SH-SY5Y (cell line): ENCODE data around the gene DNMT3A.

Experiments
- GATA2 ChIP-seq: IDR thresholded peaks from 2 replicates; pipeline ENCODE4 v1.6.1; 2011; ENCODE audit warnings: mild to moderate bottlenecking, low read depth, low read length
- GATA3 ChIP-seq: IDR thresholded peaks from 2 replicates; pipeline ENCODE4 v1.6.1; 2011; ENCODE audit warnings: low read depth, mild to moderate bottlenecking, low read length, moderate library complexity

Gene DNMT3A

DNA sequence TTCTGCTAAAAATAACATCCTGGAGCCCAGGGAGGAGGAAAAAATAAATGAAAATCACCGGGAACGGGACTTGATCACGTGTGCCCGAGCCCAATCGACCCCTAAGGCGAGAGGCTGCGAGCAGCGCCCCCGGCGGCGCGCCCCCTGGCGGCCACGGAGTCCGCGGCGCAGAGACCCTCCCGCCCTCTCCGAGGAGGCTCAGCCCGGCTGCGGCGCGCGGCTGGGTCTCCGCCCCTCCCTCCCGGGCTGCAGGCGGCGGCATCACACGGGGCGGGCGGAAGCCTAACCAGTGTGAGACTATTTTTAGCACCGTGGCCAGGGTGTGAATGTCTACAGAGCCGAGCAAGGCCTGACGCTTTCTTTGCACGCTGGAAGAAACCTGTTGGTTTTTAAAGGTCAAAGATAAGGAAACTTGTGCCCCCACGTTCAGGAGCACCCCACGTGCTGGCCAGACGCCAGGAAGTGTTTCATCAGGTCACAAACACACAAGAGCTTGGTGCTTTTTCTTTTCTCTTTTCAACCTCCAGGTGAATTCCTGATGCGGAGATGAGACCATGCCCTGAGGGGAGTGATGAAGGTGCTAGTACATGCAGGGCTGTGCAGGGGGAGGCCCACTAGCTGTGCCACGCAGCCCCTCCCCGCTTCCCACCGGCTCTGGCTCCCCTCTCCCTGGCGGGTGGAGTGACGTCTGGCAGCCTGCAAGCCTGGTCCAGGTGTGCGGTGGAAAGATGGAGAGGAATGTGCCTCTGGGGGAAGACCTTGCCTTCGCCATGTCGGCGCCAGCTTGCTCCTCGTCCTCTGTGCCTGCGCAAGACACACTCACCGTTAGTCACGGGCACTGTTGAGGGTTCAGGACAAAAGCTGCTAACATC is 35.3 kb upstream of the DNMT3A start:
- TF ChIP-seq GATA2 (peak; percentile 39; the same call in 1 of the 2 replicates), GATA3 (no peak)

DNA sequence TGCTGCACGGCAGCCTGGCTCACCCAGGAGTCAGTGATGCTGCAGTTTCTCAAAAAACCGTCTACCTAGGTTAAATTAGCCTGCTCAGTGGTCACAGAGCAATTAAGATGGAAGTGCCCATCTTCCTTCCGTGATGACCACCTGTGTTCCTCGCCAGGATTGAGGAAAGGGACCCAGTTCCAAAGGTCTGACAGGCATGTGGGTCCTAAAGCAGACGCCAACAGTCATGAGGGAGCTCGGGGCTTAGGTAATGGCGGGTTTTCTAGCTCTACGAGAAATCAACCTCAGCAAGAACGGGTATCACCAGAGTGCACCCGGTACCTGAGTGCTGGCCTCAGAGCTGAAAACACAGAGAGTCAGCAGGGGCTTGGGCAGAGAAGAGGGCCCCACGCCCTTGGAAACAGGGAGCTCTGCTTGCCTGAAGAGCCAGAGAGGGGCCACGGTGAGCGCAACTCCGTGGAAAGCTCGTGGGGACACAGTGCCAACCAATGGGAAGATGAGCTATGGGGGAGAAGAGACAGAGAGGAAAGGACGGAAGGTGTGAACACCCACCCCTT is 34.3 kb upstream of the DNMT3A start:
- no peak for TF ChIP-seq GATA2
- TF ChIP-seq GATA3: no peak

DNA sequence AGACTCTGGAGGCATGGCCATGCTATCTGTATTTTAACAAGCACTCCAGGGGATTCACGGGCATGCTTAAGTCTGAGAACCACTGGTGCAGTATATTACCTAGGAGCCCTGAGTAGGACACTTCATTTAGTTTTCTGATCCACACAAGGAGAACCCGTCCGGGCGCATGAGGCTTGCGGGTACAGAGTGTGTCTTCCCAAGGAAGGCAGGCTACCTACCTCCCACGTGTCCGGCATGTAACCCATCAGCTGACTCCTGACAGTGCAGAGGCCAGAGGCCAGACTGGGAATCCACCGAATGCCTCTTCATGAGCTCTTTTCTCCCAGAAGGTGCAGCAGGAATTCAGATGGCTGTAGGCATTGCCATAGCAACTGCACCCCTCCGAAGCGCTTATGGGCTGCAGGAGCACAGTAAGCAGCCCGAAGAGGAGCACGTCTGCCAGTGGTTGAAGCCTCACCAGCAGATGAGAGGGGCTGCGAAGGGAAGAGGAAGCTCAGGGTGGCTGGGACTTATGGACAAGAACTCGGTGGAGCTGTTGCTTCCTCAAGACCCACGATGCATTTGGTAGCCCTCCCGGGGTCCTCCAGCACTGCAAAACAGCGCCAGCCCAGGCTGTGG is 33.8 kb upstream of the DNMT3A start:
- no peak for TF ChIP-seq GATA2
- no peak for TF ChIP-seq GATA3

DNA sequence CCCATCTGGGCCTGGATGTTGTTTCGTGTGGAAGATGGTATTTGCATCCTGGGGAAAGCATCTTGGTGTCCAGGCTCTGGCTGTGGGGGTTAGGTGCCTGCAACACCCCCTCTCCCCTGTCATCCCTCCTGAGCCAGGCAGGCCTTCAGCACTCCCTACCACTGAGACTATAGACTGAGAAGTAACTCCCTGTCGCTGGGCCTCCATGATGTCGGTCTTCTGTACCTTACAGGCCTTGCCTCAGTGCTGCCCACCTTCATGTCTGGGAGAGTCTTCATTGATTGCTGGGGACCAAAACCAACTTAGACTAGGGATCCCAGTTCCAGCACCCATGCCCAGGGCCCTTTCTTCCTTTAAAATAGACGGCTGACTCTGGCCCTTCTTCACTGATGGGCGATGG is 33.1 kb upstream of the DNMT3A start:
- TF ChIP-seq GATA3: no peak
- TF ChIP-seq GATA2: no peak

DNA sequence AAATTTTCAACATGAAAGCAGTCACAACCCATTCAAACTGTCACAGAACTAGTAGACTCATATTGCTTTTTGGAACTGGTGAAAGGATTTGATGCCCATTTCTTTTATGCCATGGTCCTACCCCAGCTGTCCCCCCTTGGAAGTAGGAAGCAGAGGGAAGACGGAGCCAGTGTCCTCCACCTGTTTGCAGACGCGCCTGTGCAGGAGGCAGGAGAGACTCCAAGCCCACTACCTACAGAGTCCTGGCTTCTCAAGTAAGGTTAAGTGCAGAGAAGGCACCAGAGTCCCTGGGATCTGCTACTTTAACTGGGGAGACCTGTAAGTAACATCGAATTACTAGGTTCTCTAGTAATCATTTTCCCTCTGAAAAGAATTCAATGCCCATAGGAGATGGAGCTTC is 32.7 kb upstream of the DNMT3A start:
- TF ChIP-seq GATA2: no peak

DNA sequence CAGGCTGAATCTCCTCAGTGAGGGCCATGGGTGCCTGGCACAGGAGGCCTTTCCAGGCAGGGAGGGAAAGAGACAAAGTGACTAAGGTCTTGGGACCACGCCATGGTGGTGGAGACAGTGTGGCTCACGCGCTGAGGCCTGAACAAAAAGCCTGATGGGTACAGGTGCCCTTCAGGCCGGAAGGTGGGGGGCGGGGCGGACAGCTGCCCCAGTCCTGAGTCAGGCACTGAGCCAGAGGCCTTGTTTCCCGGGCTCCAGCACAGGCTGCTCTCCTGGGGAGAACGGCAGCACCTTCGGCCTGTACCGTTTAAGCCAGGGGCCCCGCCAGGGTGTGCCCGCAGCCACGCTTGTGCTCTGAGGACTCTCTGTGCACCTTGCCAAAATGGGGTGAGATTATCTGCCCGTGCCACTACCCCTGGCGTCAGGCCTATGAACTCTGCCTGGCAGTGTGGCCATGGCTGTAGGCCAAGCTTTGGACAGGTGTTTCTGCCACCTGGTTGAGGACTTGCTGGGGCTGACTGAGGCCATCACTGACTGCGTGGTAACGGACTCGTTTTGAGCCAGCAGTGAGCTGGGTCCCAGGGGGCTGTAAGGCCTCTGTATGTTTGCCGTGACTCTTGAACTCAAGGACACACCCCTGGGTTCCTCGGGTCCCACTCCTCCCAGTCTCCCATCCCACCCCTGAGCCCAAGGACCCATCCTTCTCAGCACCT is 31.7 kb upstream of the DNMT3A start:
- TF ChIP-seq GATA2 (no peak), GATA3 (no peak)

DNA sequence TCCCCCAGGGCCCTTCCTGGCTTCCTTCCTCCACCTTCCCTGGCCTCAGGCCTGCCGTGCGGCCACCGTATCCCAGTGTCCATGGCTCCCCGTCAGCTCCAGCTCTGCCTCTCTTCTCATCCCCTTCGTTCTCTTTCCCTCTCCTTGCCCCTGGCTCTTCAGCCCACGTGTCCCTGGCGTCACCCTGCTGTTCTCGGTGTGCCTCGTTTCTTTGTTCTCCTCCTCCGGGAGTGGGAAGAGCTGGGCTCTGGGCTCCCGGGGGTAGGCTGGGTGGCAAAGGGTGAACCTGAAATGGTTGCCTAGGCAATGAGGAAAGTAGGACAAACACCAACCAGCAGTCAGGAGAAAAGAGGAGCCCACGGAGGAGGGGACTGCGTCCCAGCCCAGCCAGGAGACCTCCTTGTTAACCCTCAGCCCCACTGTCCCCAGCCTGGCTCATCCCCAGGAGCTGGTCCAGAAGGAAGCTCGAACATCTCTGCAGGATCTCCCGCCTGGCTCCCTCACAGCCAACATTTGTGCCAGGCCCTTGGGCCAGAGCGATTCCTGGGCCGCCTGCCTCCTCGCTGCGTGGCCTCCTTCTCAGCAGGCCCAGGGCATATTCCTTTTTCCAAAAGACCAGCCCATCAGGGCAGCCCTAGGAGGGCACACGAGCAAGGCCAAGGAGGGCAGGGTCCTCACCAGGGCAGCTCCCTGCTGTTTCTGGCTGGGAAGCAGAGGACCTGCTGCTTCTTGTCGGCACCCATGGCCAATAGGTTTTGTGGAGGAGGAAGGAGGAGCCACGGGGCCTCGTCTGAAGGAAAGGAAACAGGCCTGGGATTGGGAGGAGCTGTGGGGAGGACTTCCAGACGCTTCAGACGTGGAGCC is 30.9 kb upstream of the DNMT3A start:
- TF ChIP-seq GATA2 (no peak), GATA3 (no peak)

DNA sequence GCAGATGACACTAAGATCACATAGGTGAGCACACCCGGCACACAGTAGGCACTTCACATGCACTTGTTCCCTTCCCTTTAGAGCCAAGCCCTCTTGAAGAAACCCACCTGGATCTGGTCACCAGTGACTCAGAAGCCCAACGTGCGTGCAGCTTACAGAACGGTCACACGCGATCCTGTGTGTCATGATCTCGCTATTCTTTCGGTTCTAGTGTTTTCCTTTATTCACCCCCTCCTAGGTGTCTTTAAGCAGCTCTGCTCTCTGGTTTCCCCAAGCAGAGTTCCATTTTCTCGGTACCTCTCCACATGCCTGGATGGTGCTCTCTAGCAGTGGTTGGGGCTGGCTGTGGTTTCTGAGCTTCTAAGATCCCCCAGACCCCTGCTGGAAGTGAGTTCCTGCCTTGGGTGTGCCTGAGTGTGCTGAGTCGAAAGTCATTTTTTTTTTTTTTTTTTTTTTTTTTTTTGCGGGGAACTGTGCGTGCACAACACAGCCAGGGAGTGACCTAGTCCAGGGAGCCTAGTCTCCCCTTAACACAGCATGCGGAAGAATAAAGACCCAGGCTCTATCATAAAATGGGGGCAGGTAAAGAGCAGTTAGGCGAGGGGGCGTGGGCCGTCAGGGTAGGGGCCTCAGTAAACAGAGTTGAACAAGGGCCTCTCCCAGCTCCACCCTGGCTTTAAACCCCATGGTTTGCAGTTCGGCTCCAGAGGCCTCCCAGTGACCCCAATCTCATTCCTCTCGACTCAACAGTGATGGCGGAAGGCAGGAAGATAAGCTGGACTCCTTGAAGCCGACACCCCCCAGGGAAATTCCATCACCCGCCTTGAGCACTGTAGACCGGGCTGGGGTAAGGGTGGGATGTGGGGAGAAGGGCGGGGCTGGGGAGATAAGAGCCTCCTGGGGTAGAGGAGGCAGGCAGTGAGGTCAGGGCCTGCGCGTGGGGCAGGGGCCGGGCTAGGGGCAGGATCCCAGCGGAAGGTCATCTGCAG is 29.8 kb upstream of the DNMT3A start:
- TF ChIP-seq GATA2 (no peak), GATA3 (no peak)

DNA sequence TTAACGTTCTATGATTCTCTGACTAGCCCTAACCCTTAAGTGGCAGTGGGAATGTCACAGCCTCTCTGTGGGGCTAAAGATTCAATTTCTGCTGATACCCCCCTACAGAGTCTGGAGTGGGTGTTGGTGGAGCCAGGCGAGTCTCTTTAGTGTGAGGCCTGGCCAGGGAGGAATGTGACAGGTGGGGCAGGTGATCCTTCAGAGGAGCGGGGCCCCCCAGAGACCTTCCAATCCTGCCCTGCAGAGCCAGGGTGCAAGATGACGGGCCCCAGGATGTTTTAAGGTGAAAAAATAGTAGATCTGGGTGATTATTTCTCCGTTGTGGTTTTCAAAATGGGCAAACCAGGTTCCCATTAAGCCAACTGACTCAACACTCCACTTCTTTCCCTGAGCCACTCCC is 28.2 kb upstream of the DNMT3A start:
- TF ChIP-seq GATA3: no peak
- no peak for TF ChIP-seq GATA2

DNA sequence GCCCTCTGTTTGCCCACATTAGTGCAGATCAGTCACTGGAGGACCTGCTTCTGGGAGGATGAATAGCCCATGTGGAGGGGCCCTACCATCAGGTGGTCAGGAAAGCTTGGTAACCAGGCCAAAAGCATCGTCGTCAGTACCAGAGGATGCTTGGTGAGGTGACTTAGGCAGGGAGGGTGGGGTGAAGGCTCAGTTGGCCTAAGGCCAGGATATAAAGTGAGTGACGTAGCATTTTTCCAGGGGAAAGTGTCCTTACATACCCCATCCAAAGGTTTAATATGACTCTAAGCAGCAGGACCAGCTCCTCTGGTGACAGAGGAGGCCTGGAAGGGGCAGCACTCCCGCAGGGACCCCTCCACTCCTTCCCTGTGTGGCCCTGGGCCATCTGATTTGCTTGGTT is 27.7 kb upstream of the DNMT3A start:
- no peak for TF ChIP-seq GATA2
- TF ChIP-seq GATA3: no peak

DNA sequence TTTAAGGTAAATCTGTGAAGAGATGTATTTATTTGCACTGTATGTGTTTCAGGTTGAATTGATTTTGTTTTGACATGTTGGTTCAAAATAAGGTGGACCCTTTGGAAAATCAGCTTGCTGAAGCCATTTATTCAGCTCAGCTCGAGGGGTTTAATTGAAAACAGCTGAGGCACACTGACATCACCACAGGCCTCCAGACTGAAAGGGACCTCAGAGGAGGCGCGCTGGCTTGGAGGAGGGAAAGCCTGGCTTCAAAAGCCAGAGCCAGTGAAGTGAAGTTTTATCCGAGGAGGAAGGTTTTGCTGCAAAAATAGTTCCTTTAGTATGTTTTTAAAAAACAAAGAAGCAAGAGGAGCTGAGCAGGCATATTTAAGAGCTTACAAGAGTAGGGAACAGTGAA is 26.9 kb upstream of the DNMT3A start:
- TF ChIP-seq GATA3 (no peak), GATA2 (no peak)

DNA sequence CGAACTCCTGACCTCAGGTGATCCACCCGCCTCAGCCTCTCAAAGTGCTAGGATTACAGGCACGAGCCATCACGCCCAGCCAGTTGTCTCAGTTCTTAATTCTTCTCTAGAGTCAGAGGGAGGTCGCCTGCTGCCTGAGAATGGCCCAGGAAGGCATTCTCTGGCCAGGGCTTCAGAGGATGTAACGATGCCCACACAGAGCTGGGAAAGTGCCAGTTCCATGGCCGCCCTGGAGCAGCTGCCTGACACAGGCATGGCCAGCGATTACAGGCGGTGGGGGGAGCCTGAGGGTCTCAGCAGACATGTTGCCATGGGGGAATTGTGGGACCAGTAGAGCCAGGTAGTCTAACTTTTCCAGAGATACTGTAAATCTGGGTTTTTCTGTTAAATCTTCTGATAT is 25.6 kb upstream of the DNMT3A start:
- TF ChIP-seq GATA3: no peak
- TF ChIP-seq GATA2: no peak
